ENCODE results near the gene CCDC197.

DNA sequence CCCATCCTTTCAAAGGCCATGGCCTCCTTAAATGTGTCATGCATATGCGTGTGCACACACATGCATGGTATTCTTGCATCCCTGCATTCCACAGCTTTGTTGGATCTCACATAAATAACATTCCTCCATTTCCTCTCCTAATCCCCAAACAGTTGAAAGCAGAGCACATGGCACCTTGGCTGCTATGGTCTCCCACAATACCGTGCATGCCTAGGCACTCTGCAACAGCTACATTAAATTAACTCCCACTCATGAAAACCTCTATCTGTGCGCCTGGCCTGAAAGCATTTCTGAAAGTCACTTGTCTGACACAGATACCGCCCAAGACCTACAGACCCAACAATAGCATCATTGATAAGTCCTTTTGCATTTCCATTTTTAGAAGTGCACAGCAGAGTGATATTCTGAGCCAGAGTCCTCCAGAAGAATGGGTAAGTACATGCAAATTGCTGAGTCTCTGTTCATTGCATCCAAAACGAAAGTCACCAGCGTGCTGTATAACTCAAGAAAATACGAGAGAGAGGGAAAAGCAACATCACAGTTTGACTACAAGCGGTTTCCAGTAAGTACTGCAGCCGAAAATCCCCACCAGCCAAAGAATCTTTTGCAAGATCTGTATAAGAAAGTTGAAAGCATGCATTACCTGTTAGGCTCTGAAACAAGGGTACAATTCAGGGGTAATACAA lies 21.2 kb upstream of the CCDC197 start:
- TF ChIP-seq CTCF (conservative IDR thresholded peaks at IDR 0.05; ENCODE audit: low read length) (no peak), EZH2phosphoT487 (IDR thresholded peaks at IDR 0.05; ENCODE audit: borderline replicate concordance) (no peak)

Data from Loucy (cell line).